ENCODE results near the gene NUDCD2. TPM values are rescaled to one million over a fixed set of nuclear protein-coding genes. Genes with fewer than 3 reads are reported as not detected.

The NUDCD2 gene
- total RNA-seq, 2 donors from 2014 or later = 2.0 to 2.5 TPM

DNA sequence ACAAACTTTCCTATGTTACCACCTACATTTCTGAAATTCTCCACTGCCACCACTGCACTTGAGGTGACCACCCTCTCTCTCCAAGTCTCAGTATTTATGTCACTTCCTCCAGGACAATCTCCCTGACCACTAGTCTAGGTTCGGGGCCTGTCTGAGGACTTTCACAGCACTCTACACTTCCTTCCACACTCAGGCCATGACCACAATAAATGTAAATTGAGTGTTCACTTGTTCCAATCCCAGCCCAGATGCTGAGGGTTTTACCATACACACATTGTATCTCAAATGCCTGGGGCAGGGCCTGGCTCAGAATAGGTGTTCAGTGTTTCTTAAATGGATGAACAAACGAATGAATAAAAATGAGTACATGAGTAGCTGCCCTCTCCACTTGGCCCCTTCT is 49.4 kb downstream of the NUDCD2 start:
- Histone ChIP-seq H3K9me3 (no peaks in the 10 kb centered on the region), H3K36me3 (no peaks in the 10 kb centered on the region), H3K4me3 (no peak overlapping the region), H3K27ac (no peak overlapping the region), H3K4me1 (no peaks in the 10 kb centered on the region), H3K27me3 (no peaks in the 10 kb centered on the region)
- TF ChIP-seq, protein P1, sequence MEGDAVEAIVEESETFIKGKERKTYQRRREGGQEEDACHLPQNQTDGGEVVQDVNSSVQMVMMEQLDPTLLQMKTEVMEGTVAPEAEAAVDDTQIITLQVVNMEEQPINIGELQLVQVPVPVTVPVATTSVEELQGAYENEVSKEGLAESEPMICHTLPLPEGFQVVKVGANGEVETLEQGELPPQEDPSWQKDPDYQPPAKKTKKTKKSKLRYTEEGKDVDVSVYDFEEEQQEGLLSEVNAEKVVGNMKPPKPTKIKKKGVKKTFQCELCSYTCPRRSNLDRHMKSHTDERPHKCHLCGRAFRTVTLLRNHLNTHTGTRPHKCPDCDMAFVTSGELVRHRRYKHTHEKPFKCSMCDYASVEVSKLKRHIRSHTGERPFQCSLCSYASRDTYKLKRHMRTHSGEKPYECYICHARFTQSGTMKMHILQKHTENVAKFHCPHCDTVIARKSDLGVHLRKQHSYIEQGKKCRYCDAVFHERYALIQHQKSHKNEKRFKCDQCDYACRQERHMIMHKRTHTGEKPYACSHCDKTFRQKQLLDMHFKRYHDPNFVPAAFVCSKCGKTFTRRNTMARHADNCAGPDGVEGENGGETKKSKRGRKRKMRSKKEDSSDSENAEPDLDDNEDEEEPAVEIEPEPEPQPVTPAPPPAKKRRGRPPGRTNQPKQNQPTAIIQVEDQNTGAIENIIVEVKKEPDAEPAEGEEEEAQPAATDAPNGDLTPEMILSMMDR (IDR thresholded peaks at IDR 0.05) = no peak
- DNase-seq (ENCODE audit: low spot score) = no peak

DNA sequence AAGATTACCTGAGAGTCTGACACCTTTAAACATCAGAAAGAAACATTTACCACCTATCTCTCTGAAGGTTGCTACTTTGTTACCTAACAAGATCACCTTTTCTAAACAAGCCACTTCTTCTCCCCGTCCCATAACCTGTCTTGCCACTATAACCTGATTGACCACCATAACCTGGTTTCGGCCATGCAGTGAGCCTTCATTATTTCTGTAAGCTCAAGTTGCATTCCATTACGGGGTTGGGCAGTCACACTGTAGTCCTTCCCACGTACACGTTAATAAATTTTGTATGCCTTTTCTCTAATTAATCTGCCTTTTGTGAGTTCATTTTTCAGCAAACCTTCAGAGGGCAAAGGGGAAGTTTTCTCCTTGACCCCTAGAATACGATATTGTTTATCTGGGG is 50.5 kb downstream of the NUDCD2 start:
- Histone ChIP-seq H3K4me3 (no peak overlapping the region), H3K27me3 (no peaks in the 10 kb centered on the region), H3K27ac (no peak overlapping the region), H3K4me1 (no peaks in the 10 kb centered on the region), H3K36me3 (no peaks in the 10 kb centered on the region), H3K9me3 (no peaks in the 10 kb centered on the region)
- DNase-seq (ENCODE audit: low spot score) = no peak
- TF ChIP-seq, protein P1 (IDR thresholded peaks at IDR 0.05) = no peak

DNA sequence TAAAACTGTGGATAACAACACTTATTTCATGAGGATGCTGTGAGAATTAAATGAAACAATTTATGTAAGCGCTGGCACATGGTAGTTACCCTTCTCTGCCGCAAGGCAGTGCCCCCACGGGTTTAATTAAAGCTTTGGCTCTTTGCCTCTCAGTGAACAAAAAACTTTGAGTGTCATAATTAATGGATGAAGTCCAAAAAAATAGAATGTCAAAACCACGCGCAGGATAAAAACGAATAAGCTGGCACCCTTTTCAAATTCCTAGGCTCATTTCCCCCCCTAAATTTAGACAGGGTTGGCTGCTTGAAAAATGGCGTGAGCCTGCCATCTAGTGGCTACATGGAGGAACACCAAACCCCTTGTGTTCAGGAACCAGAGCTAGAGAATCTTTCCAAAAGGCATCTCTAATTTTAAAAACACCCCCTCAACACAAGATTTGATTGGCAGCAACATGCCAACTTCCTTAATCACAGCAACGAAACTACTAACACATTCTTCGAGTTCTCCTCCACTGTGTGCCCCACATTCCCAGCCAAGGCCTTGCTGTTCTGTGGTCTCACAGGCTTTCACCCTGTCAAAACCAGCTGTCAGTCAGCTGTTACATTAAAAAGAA is 51.5 kb downstream of the NUDCD2 start:
- no peak overlapping the region for H3K4me3 ChIP-seq

DNA sequence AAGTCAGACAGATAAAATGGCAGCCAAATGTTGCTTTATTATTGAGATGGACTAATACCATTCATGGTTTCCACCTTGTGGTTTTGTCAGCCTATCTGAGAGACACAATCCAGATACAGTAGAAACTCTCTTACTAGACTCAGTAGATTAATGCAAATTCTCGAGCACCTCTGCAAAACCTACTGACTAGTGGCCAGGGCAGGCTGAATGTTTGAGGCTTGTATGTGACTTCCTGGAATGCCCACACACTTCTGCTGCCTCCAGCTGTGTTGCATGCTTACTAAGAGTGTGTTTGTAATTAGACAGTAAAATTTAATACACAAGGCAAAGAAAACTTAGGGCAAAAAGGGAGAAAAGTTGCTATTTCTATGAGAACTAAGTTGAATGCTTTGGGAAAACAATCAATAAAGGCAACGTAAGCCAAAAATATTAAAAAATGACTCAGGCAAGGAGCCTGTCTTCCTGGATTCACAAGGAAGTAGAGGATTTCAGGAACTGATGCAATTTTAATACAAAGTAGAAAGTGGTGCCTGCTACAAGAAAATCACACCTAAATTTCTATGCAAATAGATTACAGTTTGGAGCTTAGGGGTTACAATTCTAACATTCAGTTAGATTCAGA is 52.8 kb downstream of the NUDCD2 start:
- H3K27me3 ChIP-seq = no peaks in the 10 kb centered on the region
- no peaks in the 10 kb centered on the region for H3K9me3 ChIP-seq
- H3K4me3 ChIP-seq = no peak overlapping the region
- H3K4me1 ChIP-seq = no peaks in the 10 kb centered on the region
- no peak for DNase-seq (ENCODE audit: low spot score)
- TF ChIP-seq, protein P1 (IDR thresholded peaks at IDR 0.05) = no peak
- no peak overlapping the region for H3K27ac ChIP-seq
- H3K36me3 ChIP-seq = no peaks in the 10 kb centered on the region

More for the DNA sequence above, 51.5 kb downstream of the NUDCD2 start:
- no peaks in the 10 kb centered on the region for H3K4me1 ChIP-seq
- TF ChIP-seq, protein P1 (IDR thresholded peaks at IDR 0.05) = peak; percentile 74 to 93
- no peaks in the 10 kb centered on the region for H3K9me3 ChIP-seq
- no peaks in the 10 kb centered on the region for H3K36me3 ChIP-seq
- H3K27me3 ChIP-seq = no peaks in the 10 kb centered on the region
- peak; percentile 63 for DNase-seq (ENCODE audit: low spot score)
- H3K27ac ChIP-seq = no peak overlapping the region

DNA sequence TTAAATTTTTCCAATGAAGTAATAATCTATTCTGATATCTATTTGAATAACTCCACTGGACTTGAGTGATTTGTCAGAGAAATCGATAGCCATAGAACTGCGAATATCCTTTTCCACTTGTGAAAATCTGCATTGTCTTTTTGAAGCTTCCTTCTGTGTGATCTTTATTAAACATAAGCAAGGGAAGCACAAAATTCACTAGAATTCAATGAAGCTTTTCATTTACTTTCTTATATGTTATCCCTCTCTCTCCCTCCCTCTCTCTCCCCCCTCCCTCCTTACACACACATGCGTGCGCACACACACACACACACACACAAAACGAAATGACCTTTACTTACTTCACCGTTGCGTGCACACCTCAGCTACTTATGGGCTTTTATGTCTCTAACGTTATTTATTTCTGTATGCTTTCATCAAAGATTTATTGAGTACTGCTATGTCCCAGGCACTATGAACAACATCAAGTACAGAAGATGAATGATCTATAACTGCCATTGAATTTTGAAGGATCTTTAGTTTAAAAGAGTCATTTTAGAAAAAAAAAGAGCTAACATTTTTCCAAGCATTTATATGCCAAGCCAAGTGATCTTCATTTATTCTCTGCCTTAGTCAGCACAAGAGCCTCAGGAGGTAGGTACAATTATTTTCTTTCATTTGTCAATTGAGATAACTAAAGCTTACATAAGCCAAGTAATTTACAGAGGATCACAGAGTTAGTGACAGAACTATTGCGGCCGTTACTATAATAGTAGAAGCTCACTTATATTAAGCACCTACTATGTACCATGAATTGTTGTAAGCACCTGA is 55.3 kb downstream of the NUDCD2 start:
- TF ChIP-seq, protein P1 (IDR thresholded peaks at IDR 0.05) = no peak
- no peaks in the 10 kb centered on the region for H3K27me3 ChIP-seq
- no peaks in the 10 kb centered on the region for H3K36me3 ChIP-seq
- no peaks in the 10 kb centered on the region for H3K9me3 ChIP-seq
- H3K27ac ChIP-seq = no peak overlapping the region
- no peaks in the 10 kb centered on the region for H3K4me1 ChIP-seq
- no peak overlapping the region for H3K4me3 ChIP-seq
- no peak for DNase-seq (ENCODE audit: low spot score)

Measured in right atrium auricular region (tissue), 2 donors.